HL-60/S4 treated with phorbol 12-myristate 13-acetate at 8.2 ng/mL for 4 days and 3 days (cell line): ENCODE results near the gene RCVRN.

Source experiments
- in situ Hi-C: fragments of 300-500 bp; cut with MboI; formaldehyde crosslinking; loops from 2 replicates; pipeline ENCODE4 v1.15.0; 2022; ENCODE audit warnings: low sequenced_read_pairs

Gene RCVRN

DNA sequence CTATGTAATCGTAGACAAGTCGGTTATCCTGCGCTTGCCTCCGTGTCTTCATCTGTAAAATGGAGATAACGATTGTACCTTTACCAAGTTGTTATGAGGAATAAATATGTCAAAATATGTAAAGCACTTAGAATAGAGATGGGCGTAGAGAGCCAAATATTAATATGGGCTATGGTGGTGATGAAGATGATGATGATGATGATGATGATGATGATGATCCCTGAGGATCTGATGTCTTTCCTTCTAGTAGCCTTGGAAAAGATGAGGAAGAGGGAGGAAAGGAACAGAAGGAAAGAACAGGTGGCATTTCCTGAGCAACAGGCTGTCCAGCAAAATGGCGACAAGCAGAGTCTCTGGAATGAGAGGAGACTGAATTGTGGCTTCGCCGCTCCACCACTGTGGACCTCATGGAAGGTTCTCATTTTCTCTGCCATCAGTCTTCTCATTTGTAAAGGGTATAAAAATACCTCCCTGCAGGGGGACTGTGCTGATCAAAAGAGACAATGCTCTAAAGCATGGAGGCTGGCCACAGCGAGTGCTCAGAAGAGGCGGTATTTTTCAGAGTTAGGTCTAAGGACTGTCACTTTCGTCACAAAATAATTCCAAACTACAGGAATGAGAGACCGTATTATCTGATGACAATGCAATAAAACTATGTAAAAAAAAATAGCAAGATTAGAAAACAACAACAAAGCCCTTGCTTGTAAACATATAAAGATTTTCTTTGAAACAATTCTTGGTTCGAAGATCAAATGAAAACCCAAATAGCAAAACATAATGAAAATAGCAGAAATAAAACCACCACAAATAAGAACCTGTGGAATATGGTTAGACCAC is 17.2 kb upstream of the RCVRN start:
- in situ Hi-C loops = loop anchor here (25.0 kb wide), 1 partner anchor 715 kb away; no protein-coding TSS in a partner anchor

DNA sequence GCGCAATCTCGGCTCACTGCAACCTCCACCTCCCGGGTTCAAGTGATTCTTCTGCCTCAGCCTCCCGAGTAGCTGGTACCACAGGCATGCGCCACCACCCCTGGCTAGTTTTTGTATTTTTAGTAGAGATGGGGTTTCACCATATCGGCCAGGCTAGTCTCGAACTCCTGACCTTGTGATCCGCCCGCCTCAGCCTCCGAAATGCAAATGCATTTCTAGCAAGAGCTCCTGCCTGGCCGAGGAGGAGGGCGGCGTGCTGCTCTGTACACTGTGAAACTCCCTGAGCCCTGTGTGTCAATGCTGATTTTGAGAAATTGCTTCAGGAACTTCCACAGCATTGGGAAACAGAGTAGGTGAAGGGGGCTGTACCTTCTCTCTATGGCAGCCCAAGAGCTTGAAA is 16.1 kb upstream of the RCVRN start:
- in situ Hi-C loops = loop anchor here (25.0 kb wide), 1 partner anchor 716 kb away; no protein-coding TSS in a partner anchor

GRCh38 chr17:9918804-9919352 is 13.8 kb upstream of the RCVRN start:
- in situ Hi-C loops = loop anchor here (25.0 kb wide), 1 partner anchor 718 kb away; no protein-coding TSS in a partner anchor

GRCh38 chr17:9918352-9918751 is 13.3 kb upstream of the RCVRN start:
- in situ Hi-C loops = loop anchor here (25.0 kb wide), 1 partner anchor 719 kb away; no protein-coding TSS in a partner anchor

DNA sequence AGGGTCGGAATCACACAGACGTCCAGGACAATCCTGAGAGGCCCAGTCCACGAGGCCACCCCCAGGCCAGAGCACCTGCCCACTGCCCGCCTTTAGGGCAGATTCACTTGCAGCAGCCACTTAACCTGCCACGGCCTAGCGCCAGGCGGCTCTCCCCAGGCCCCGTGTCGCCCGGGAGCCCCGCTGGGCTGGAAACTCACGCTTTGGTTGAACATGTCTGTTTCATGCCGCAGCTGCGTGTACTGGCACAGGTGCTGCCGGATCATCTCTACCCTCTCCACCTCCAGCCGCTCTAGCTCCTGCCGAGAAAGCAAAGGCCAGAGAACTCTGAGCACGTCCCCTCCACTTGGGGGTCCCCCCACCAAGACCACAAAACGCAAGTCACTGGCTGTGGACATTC is 12.7 kb upstream of the RCVRN start:
- in situ Hi-C loops = loop anchor here (25.0 kb wide), 1 partner anchor 720 kb away; no protein-coding TSS in a partner anchor

- in situ Hi-C loops = loop anchor here (25.0 kb wide), 1 partner anchor 720 kb away; no protein-coding TSS in a partner anchor
Measured at GRCh38 chr17:9917131-9917530, 12.1 kb upstream of the RCVRN start.

GRCh38 chr17:9916108-9916507 is 11.0 kb upstream of the RCVRN start:
- in situ Hi-C loops = loop anchor here (25.0 kb wide), 1 partner anchor 721 kb away; no protein-coding TSS in a partner anchor

GRCh38 chr17:9913476-9913875 is 8.4 kb upstream of the RCVRN start:
- in situ Hi-C loops = loop anchor here (25.0 kb wide), 1 partner anchor 724 kb away; no protein-coding TSS in a partner anchor

DNA sequence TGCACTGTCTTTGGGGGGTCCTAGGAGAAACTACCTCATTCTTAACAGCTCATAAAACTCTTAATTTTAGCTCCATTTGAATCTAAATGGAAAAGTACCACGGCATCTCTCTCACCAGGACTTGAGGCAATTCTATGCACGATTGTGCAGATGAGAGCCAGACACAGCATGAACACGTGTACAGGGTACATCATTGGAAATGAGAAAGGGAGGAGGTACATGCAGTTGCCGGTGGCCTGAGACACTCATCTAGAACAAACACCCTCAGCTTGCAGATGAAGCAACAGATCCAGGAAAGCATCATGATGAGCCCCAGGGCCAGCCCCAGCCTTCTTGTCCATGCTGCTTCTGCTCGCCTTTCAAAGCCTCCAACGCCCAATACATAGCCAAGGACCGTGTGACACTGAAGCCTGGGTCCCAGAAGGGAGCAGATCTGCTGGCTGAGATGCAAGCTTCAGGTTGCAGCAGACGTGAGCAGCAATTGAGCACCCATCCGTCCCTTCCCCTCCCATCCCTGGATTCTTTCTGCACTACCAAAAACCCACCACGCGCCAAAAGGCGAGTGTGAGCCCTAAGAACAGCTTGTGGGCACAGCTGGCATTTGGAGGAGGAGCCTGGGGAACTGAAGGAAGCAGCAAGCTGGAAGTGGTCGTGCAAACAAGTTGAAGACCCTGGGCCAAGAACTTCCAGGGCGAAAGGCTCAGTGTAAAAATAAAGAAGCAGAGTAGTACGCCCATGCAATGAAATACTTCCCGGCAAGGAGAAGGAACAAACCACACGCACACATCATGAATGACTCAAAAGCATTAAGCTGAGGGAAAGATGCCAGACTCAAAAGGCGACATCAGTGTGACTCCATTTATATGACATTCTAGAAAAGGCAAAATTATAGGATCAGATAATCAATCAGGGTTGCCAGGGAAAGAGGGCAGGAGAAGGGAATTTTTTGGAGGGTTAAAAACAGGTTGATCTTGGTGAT is 7.3 kb upstream of the RCVRN start:
- in situ Hi-C loops = loop anchor here (25.0 kb wide), 1 partner anchor 725 kb away; no protein-coding TSS in a partner anchor

- in situ Hi-C loops = loop anchor here (25.0 kb wide), 1 partner anchor 726 kb away; no protein-coding TSS in a partner anchor
Measured at GRCh38 chr17:9911089-9911488, 6.0 kb upstream of the RCVRN start.

- in situ Hi-C loops = loop anchor here (25.0 kb wide), 1 partner anchor 729 kb away; no protein-coding TSS in a partner anchor
Measured at GRCh38 chr17:9908649-9909042, 3.6 kb upstream of the RCVRN start.

DNA sequence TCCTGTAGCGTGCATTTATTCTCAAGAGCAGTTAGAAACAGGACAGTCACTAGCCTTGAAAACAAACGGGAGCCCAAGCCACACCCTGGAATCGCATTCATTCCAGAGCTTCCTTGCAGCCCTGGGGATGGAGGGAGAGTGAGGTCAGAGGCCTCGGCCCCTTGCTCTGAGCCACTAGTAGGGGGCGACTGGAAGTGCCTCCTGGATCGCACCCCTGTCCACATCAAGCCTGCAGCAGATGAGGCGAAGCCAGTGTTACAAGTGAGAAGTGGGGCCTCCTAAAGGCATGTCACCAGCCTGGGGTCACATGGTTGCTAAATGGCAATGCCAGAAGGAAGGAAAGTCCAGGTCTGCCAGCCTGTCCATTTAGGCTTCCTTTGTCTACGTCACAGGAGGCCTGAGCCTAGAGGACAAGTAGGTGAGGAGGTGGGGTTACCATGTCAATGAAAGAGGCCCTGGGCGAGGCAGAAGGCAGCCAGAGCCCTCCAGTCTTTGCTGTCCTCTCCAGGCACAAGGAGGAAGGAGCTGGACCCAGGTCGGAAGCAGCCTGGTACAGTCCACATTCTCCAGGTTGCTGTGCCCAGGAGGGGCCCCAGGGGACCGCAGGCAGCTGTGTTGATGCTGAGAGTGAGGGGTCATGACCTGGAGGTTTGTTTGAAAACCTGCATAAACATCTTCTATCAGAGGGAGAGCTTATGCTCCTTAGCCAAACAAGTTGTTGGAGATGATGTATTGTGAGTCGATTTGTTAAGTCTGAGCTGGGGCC is 3.0 kb upstream of the RCVRN start:
- in situ Hi-C loops = loop anchor here (25.0 kb wide), 1 partner anchor 729 kb away; no protein-coding TSS in a partner anchor

- in situ Hi-C loops = loop anchor here (25.0 kb wide), 1 partner anchor 730 kb away; no protein-coding TSS in a partner anchor
Measured at GRCh38 chr17:9907131-9907530, 2.1 kb upstream of the RCVRN start.

DNA sequence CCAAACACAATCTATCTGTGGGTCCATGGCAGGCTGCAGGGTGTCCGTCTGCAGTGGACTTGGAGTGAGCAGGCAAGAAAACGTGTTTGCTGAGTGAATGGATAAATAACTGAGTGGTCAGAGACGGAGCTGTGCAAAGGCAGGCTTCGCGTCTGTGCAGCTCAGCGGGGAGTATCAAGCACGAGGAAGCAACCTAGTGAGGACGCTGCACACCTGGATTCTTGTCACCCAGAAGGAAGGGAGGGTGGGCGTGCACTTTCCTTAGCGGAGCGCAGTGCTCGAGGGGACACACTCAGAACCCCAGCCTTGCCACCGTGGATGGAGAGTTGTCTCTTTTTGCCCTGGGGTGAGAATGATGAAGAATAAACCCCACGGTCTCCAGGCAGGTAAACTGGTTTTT is 1.5 kb upstream of the RCVRN start:
- in situ Hi-C loops = loop anchor here (25.0 kb wide), 1 partner anchor 731 kb away; no protein-coding TSS in a partner anchor

- in situ Hi-C loops = loop anchor here (25.0 kb wide), 1 partner anchor 731 kb away; no protein-coding TSS in a partner anchor
Measured at GRCh38 chr17:9905902-9906301, 831 bp upstream of the RCVRN start.

DNA sequence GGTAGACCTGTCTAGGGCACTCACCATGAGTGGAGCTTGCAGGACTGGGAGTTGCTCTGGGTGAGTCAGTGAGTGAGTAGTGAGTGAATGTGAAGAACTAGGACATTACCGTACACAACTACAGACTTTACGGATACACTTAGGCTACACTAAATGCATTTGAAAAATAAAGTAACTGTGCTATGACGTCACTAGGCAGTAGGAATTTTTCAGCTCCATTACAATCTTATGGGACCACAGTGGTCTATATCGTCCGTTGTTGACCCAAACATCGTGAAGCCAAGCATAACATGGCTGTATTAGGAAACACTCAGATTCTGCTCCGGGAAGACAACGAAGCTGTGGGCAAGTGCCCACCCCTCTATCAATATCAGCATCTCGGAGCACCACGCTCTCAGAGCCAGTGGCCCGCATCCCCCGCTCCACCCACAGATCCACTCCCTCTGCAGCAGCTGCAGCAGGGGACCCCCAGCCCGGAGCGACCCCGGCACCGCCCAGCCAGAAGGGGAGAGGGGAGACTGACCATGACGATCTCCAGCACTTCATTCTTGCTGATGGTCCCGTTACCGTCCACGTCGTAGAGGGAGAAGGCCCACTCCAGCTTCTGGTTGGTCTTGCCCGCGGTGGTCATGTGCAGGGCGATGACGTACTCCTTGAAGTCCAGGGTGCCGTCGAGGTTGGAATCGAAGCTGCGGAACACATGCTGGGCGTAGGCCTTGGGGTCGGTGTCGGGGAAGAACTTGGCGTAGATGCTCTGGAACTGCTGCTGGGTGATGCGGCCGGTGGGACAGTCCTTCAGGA is 594 bp downstream of the RCVRN start:
- in situ Hi-C loops = loop anchor here (25.0 kb wide), 1 partner anchor 733 kb away; no protein-coding TSS in a partner anchor

DNA sequence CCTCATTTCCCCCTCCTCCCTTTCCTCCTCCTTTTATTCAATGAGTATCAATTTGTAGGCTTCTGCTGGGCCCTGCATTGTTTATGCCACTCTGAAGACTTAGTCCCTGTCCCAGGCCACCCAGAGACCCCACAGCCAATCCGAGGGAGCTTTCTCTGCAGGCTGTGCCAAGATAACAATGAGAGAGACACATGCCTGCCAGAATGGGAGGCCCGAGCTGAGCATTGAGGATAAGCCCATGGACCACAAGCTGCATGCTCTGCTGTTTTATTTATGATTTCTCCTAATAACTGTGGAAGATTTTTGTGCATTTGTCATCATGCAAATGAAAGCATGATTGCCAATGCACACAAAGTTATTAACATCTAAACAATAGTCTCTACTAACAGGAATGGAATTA is 3.0 kb downstream of the RCVRN start:
- in situ Hi-C loops = loop anchor here (25.0 kb wide), 1 partner anchor 735 kb away; no protein-coding TSS in a partner anchor

- in situ Hi-C loops = loop anchor here (25.0 kb wide), 1 partner anchor 737 kb away; no protein-coding TSS in a partner anchor
Measured at GRCh38 chr17:9900784-9901183, 4.3 kb downstream of the RCVRN start.
